Neuronal stem cell (in vitro differentiated cells): ENCODE measurements around the gene ABHD16B.
"Not testable (repeated sequence)": the region's sequence is repeated elsewhere in the genome, so short reads cannot be mapped to it uniquely, and the experiment has no call there.

Experiments
- DNase-seq: peaks from one replicate; pipeline ENCODE4 v3.0.0-alpha.2; 2013; ENCODE audit warnings: low spot score
- H2AFZ ChIP-seq: one replicate; pipeline ENCODE4 v1.6.1; 2013; ENCODE audit warnings: mild to moderate bottlenecking, low read length, inconsistent platforms
- H2AK5ac ChIP-seq: 2 replicates; pipeline ENCODE4 v1.6.1; 2013; ENCODE audit warnings: low read depth, mild to moderate bottlenecking, inconsistent platforms, low read length, moderate library complexity, mixed read lengths
- H2BK120ac ChIP-seq: 2 replicates; pipeline ENCODE4 v1.6.1; 2013; ENCODE audit warnings: low read depth, mild to moderate bottlenecking, inconsistent platforms, low read length, moderate library complexity, mixed read lengths
- H2BK12ac ChIP-seq: one replicate; pipeline ENCODE4 v1.6.1; 2013; ENCODE audit warnings: low read length, inconsistent platforms
- H2BK15ac ChIP-seq: 2 replicates; pipeline ENCODE4 v1.6.1; 2013; ENCODE audit warnings: mild to moderate bottlenecking, low read length, inconsistent platforms, mixed read lengths
- H2BK5ac ChIP-seq: one replicate; pipeline ENCODE4 v1.6.1; 2013; ENCODE audit warnings: inconsistent platforms, mild to moderate bottlenecking, low read length, moderate library complexity
- H3K14ac ChIP-seq: one replicate; pipeline ENCODE4 v1.6.1; 2013; ENCODE audit warnings: low read length, inconsistent platforms
- H3K18ac ChIP-seq: 2 replicates; pipeline ENCODE4 v1.6.1; 2013; ENCODE audit warnings: low read length, inconsistent platforms
- H3K23ac ChIP-seq: 2 replicates; pipeline ENCODE4 v1.6.1; 2013; ENCODE audit warnings: low read depth, mild to moderate bottlenecking, mixed read lengths, low read length, inconsistent platforms; ENCODE audit not compliant: poor library complexity
- H3K27ac ChIP-seq: replicated peaks from 3 replicates; pipeline ENCODE4 v1.5.1; 2013; ENCODE audit warnings: low read length, inconsistent platforms
- H3K27me3 ChIP-seq, 3 experiments: 2 replicates each; pipeline ENCODE4 v1.6.1; 2013; ENCODE audit warnings: low read length in 3 of 3, mild to moderate bottlenecking in 2 of 3, inconsistent platforms in 1 of 3, low read depth in 1 of 3, mixed read lengths in 1 of 3, moderate library complexity in 1 of 3; ENCODE audit not compliant: control insufficient read depth in 3 of 3, insufficient read depth in 3 of 3
- H3K36me3 ChIP-seq, 2 donors: replicated peaks in 1 of 2; 2 replicates each; pipeline ENCODE4 v1.6.1; 2013; ENCODE audit warnings: low read length in 2 of 2; ENCODE audit not compliant: control insufficient read depth in 2 of 2, insufficient read depth in 2 of 2
- H3K4ac ChIP-seq: 2 replicates; pipeline ENCODE4 v1.6.1; 2013; ENCODE audit warnings: inconsistent platforms, mild to moderate bottlenecking, low read length, moderate library complexity
- H3K4me1 ChIP-seq, 2 donors: 1 replicate in 1 of 2; 2 replicates in 1 of 2; pipeline ENCODE4 v1.6.1; 2013; ENCODE audit warnings: low read length in 2 of 2, low read depth in 1 of 2; ENCODE audit not compliant: control insufficient read depth in 2 of 2, insufficient read depth in 1 of 2
- H3K4me2 ChIP-seq: one replicate; pipeline ENCODE4 v1.6.1; 2013; ENCODE audit warnings: mild to moderate bottlenecking, low read length, inconsistent platforms; ENCODE audit not compliant: insufficient read depth, poor library complexity, severe bottlenecking
- H3K4me3 ChIP-seq, 2 donors: 2 replicates each; pipeline ENCODE4 v1.5.1; 2013; ENCODE audit warnings: low read length in 2 of 2, mild to moderate bottlenecking in 2 of 2, inconsistent platforms in 1 of 2, moderate library complexity in 1 of 2
- H3K79me1 ChIP-seq: one replicate; pipeline ENCODE4 v1.6.1; 2013; ENCODE audit warnings: low read depth, mild to moderate bottlenecking, inconsistent platforms, low read length, moderate library complexity
- H3K9ac ChIP-seq: one replicate; pipeline ENCODE4 v1.6.1; 2013; ENCODE audit warnings: mild to moderate bottlenecking, low read depth, low read length, inconsistent platforms; ENCODE audit not compliant: poor library complexity
- H3K9me3 ChIP-seq, 2 donors: replicated peaks in 1 of 2; 2 replicates each; pipeline versions ENCODE3 to v1.6.1; 2013; ENCODE audit warnings: low read length in 2 of 2, mild to moderate bottlenecking in 2 of 2, inconsistent platforms in 1 of 2, low read depth in 1 of 2, mixed read lengths in 1 of 2, moderate library complexity in 1 of 2; ENCODE audit not compliant: control insufficient read depth in 2 of 2, insufficient read depth in 1 of 2
- H4K8ac ChIP-seq: one replicate; pipeline ENCODE4 v1.6.1; 2013; ENCODE audit warnings: low read depth, mild to moderate bottlenecking, inconsistent platforms, low read length, moderate library complexity
- H4K91ac ChIP-seq: one replicate; pipeline ENCODE4 v1.6.1; 2013; ENCODE audit warnings: low read length, low read depth, mild to moderate bottlenecking, inconsistent platforms; ENCODE audit not compliant: poor library complexity
- WGBS, 2 donors: extraction: QIAGEN DNeasy Blood & Tissue Kit; methylation state at CpG; one replicate each; pipeline ENCODE4 v1.1.7; 2013; ENCODE audit warnings: missing lambda C conversion rate in 2 of 2, mixed read lengths in 1 of 2; ENCODE audit not compliant: insufficient read length in 2 of 2, insufficient replicate concordance in 1 of 2; ENCODE audit errors: extremely low coverage in 2 of 2; 5-methylcytosine and 5-hydroxymethylcytosine counted together

The ABHD16B gene

GRCh38 chr20:63873477-63873971 lies 12.2 kb downstream of the ABHD16B start:
- H2BK15ac ChIP-seq: no peak overlapping the region
- H4K8ac ChIP-seq: no peak overlapping the region
- H2BK5ac ChIP-seq: no peak overlapping the region
- no peak overlapping the region for H3K4ac ChIP-seq
- H4K91ac ChIP-seq: no peak overlapping the region
- H3K23ac ChIP-seq: no peak overlapping the region
- no peak overlapping the region for H2AFZ ChIP-seq
- no peak overlapping the region for H3K27ac ChIP-seq
- DNase-seq: no peak
- no peak overlapping the region for H2AK5ac ChIP-seq
- H2BK12ac ChIP-seq: no peak overlapping the region
- no peak overlapping the region for H2BK120ac ChIP-seq
- H3K79me1 ChIP-seq: peaks cover 6% of the 10 kb centered on the region
- no peak overlapping the region for H3K14ac ChIP-seq
- H3K4me1 ChIP-seq: no peaks in the 10 kb centered on the region
- no peak overlapping the region for H3K18ac ChIP-seq
- H3K9ac ChIP-seq: no peak overlapping the region
- WGBS, 2 donors: no CpG with 5 or more reads among the region's 14 CpGs
- no peak overlapping the region for H3K4me3 ChIP-seq
- H3K4me2 ChIP-seq: no peak overlapping the region
- H3K27me3 ChIP-seq: no peaks in the 10 kb centered on the region
- no peaks in the 10 kb centered on the region for H3K9me3 ChIP-seq
- H3K36me3 ChIP-seq: peaks cover 45 to 90% of the 10 kb centered on the region in 2 donors

GRCh38 chr20:63874241-63874640 lies 12.9 kb downstream of the ABHD16B start:
- not testable (repeated sequence) for H4K91ac ChIP-seq, H3K4me1 ChIP-seq, H3K9ac ChIP-seq, H3K14ac ChIP-seq, H3K23ac ChIP-seq, H3K4me3 ChIP-seq, H3K18ac ChIP-seq, H3K9me3 ChIP-seq, H3K27ac ChIP-seq, DNase-seq, H3K27me3 ChIP-seq, H3K4ac ChIP-seq, H2AK5ac ChIP-seq, H3K79me1 ChIP-seq, H2AFZ ChIP-seq, H2BK15ac ChIP-seq, H3K4me2 ChIP-seq, H2BK120ac ChIP-seq, H4K8ac ChIP-seq, H2BK12ac ChIP-seq, H2BK5ac ChIP-seq
- H3K36me3 ChIP-seq: peaks cover 39 to 90% of the 10 kb centered on the region in 2 donors
- WGBS, 2 donors: no CpG with 5 or more reads among the region's 7 CpGs

- no peak overlapping the region for H3K4ac ChIP-seq
Measured at GRCh38 chr20:63876489-63877036, 15.3 kb downstream of the ABHD16B start.

GRCh38 chr20:63877755-63878470 lies 16.6 kb downstream of the ABHD16B start:
- H3K14ac ChIP-seq: no peak overlapping the region
- no peak overlapping the region for H2BK120ac ChIP-seq
- H3K23ac ChIP-seq: peak overlapping the region; percentile 17
- no peak overlapping the region for H3K18ac ChIP-seq
- no peak overlapping the region for H4K8ac ChIP-seq
- no peak overlapping the region for H3K4me2 ChIP-seq
- H3K79me1 ChIP-seq: peaks cover 15% of the 10 kb centered on the region
- no peak overlapping the region for H2BK15ac ChIP-seq
- H3K4me1 ChIP-seq: no peaks in the 10 kb centered on the region
- no peak overlapping the region for H2BK12ac ChIP-seq
- WGBS, 2 donors: no CpG with 5 or more reads among the region's 32 CpGs
- H3K36me3 ChIP-seq: peaks cover 37 to 79% of the 10 kb centered on the region in 2 donors
- H3K4ac ChIP-seq: no peak overlapping the region
- no peaks in the 10 kb centered on the region for H3K9me3 ChIP-seq
- no peak overlapping the region for H2AK5ac ChIP-seq
- H3K4me3 ChIP-seq: peak overlapping the region in 1 of 2 donors; percentile 3
- H2AFZ ChIP-seq: no peak overlapping the region
- no peaks in the 10 kb centered on the region for H3K27me3 ChIP-seq
- no peak overlapping the region for H4K91ac ChIP-seq
- H2BK5ac ChIP-seq: no peak overlapping the region
- H3K9ac ChIP-seq: peak overlapping the region; percentile 30
- no peak overlapping the region for H3K27ac ChIP-seq
- no peak for DNase-seq

More at GRCh38 chr20:63876489-63877036, 15.3 kb downstream of the ABHD16B start:
- H3K18ac ChIP-seq: no peak overlapping the region
- no peak overlapping the region for H2AK5ac ChIP-seq
- WGBS, 2 donors: no CpG with 5 or more reads among the region's 19 CpGs
- no peak overlapping the region for H2BK5ac ChIP-seq
- H3K4me3 ChIP-seq: no peak overlapping the region
- H3K4me2 ChIP-seq: no peak overlapping the region
- H3K27ac ChIP-seq: no peak overlapping the region
- H2BK12ac ChIP-seq: no peak overlapping the region
- H3K9me3 ChIP-seq: no peaks in the 10 kb centered on the region
- no peak overlapping the region for H4K8ac ChIP-seq
- peaks cover 35 to 77% of the 10 kb centered on the region in 2 donors for H3K36me3 ChIP-seq
- H3K9ac ChIP-seq: no peak overlapping the region
- H2AFZ ChIP-seq: no peak overlapping the region
- no peak overlapping the region for H3K14ac ChIP-seq
- H4K91ac ChIP-seq: no peak overlapping the region
- no peaks in the 10 kb centered on the region for H3K4me1 ChIP-seq
- DNase-seq: no peak
- H3K79me1 ChIP-seq: peaks cover 11% of the 10 kb centered on the region
- H3K27me3 ChIP-seq: no peaks in the 10 kb centered on the region
- H2BK120ac ChIP-seq: no peak overlapping the region
- H2BK15ac ChIP-seq: no peak overlapping the region
- no peak overlapping the region for H3K23ac ChIP-seq
